H1 (cell line): Measurements from ENCODE around the gene NFIC. TPM values are rescaled to one million over a fixed set of nuclear protein-coding genes. Genes with fewer than 3 reads are reported as not detected.

Experiments used
- CTCF ChIA-PET: fragments of 300-600 bp; sonication (Branson Sonifier 250); formaldehyde crosslinking; loops from one replicate; lab custom pipeline; 2021; ENCODE audit not compliant: partially characterized antibody; lab: Charles Lee
- POLR2A ChIA-PET: fragments of 300-600 bp; sonication (Branson Sonifier 250); formaldehyde crosslinking; loops from one replicate; lab custom pipeline; 2021; ENCODE audit warnings: inconsistent platforms; ENCODE audit not compliant: partially characterized antibody; lab: Charles Lee
- DNase-seq, 2 experiments: peaks; one replicate each; pipeline versions ENCODE4 v3.0.0 to v3.0.0-alpha.2; 2010 to 2022; ENCODE audit warnings: low spot score in 2 of 2, low read depth in 1 of 2, mixed read lengths in 1 of 2
- FAIRE-seq: peaks from 2 replicates; lab custom pipeline; 2011; peaks lifted over from hg19 to GRCh38; lab: Jason Lieb, UNC
- H2AFZ ChIP-seq: 2 replicates; pipeline ENCODE4 v1.8.1; 2012; ENCODE audit warnings: low read length, inconsistent platforms
- H2AK5ac ChIP-seq: 2 replicates; pipeline ENCODE4 v1.6.1; 2013; ENCODE audit warnings: low read depth, low read length
- H2BK120ac ChIP-seq: replicated peaks from 2 replicates; pipeline ENCODE3; 2013; ENCODE audit warnings: low read depth, low read length, inconsistent platforms
- H2BK12ac ChIP-seq: 2 replicates; pipeline ENCODE4 v1.6.1; 2013; ENCODE audit warnings: low read depth, low read length
- H2BK15ac ChIP-seq: 2 replicates; pipeline ENCODE4 v1.6.1; 2013; ENCODE audit warnings: low read length
- H2BK20ac ChIP-seq: 2 replicates; pipeline ENCODE4 v1.6.1; 2013; ENCODE audit warnings: low read length
- H2BK5ac ChIP-seq: 2 replicates; pipeline ENCODE4 v1.6.1; 2013; ENCODE audit warnings: low read depth, low read length
- H3K14ac ChIP-seq: 2 replicates; pipeline ENCODE4 v1.6.1; 2013; ENCODE audit warnings: inconsistent platforms; ENCODE audit not compliant: insufficient read length
- H3K18ac ChIP-seq: 2 replicates; pipeline ENCODE4 v1.6.1; 2013; ENCODE audit warnings: low read length; ENCODE audit errors: extremely low read depth
- H3K23ac ChIP-seq: 2 replicates; pipeline ENCODE4 v1.6.1; 2013; ENCODE audit warnings: inconsistent platforms; ENCODE audit not compliant: insufficient read length
- H3K23me2 ChIP-seq: 2 replicates; pipeline ENCODE4 v1.6.1; 2013; ENCODE audit warnings: low read depth, low read length
- H3K27ac ChIP-seq: 2 replicates; pipeline ENCODE4 v1.6.1; 2011; ENCODE audit warnings: low read depth, low read length, inconsistent platforms
- H3K27me3 ChIP-seq, 4 experiments: replicated peaks in 1 of 4; 1 replicate in 1 of 4; 2 replicates in 3 of 4; pipeline versions ENCODE4 v1.6.1 to v1.8.1; 2011 to 2013; ENCODE audit warnings: low read length in 3 of 4, mild to moderate bottlenecking in 3 of 4, inconsistent platforms in 2 of 4, mixed read lengths in 2 of 4, moderate library complexity in 1 of 4; ENCODE audit not compliant: control insufficient read depth in 3 of 4, insufficient read depth in 3 of 4; ENCODE audit errors: extremely low read depth in 1 of 4
- H3K36me3 ChIP-seq, 4 experiments: 2 replicates each; pipeline versions ENCODE4 v1.6.1 to v1.8.1; 2011 to 2013; ENCODE audit warnings: mild to moderate bottlenecking in 4 of 4, low read length in 3 of 4, moderate library complexity in 2 of 4, control low read depth in 1 of 4, inconsistent platforms in 1 of 4; ENCODE audit not compliant: insufficient read depth in 4 of 4, control insufficient read depth in 2 of 4
- H3K4ac ChIP-seq: replicated peaks from 2 replicates; pipeline ENCODE3; 2013; ENCODE audit warnings: low read length, low read depth, mixed read lengths, inconsistent platforms; ENCODE audit not compliant: insufficient read length
- H3K4me1 ChIP-seq, 4 experiments: replicated peaks in 1 of 4; 1 replicate in 1 of 4; 2 replicates in 3 of 4; pipeline versions ENCODE4 v1.6.1 to v1.8.1; 2011 to 2013; ENCODE audit warnings: low read length in 3 of 4, inconsistent platforms in 2 of 4, mixed read lengths in 1 of 4; ENCODE audit not compliant: insufficient read depth in 4 of 4, control insufficient read depth in 3 of 4
- H3K4me2 ChIP-seq, 2 experiments: 2 replicates each; pipeline versions ENCODE4 v1.6.1 to v1.8.1; 2011 to 2013; ENCODE audit warnings: low read depth in 2 of 2, low read length in 2 of 2, control low read depth in 1 of 2, inconsistent platforms in 1 of 2, mild to moderate bottlenecking in 1 of 2; ENCODE audit not compliant: insufficient read depth in 1 of 2
- H3K4me3 ChIP-seq, 4 experiments: fragments of 200-600, 300-600 bp in 1 of 4; sonication (generic), shearing (Covaris generic), sonication (Bioruptor Twin) in 1 of 4; 2 replicates each; pipeline versions ENCODE4 v1.5.1 to v1.8.1; 2011 to 2016; ENCODE audit warnings: low read length in 4 of 4, low read depth in 3 of 4, control low read depth in 2 of 4, inconsistent platforms in 2 of 4, mild to moderate bottlenecking in 2 of 4, mixed read lengths in 1 of 4, moderate library complexity in 1 of 4; ENCODE audit not compliant: insufficient read depth in 2 of 4; ENCODE audit errors: extremely low read depth in 1 of 4
- H3K56ac ChIP-seq: replicated peaks from 2 replicates; pipeline ENCODE3; 2013; ENCODE audit warnings: low read depth, mild to moderate bottlenecking, mixed read lengths, low read length, inconsistent platforms; ENCODE audit not compliant: insufficient read length
- H3K79me1 ChIP-seq: 2 replicates; pipeline ENCODE4 v1.6.1; 2013; ENCODE audit warnings: low read depth, low read length, control low read depth
- H3K79me2 ChIP-seq, 2 experiments: 2 replicates each; pipeline versions ENCODE4 v1.6.1 to v1.8.1; 2012 to 2013; ENCODE audit warnings: low read length in 2 of 2, mild to moderate bottlenecking in 2 of 2, inconsistent platforms in 1 of 2; ENCODE audit not compliant: insufficient read depth in 2 of 2, control insufficient read depth in 1 of 2
- H3K9ac ChIP-seq, 4 experiments: replicated peaks in 1 of 4; 1 replicate in 1 of 4; 2 replicates in 3 of 4; pipeline versions ENCODE4 v1.6.1 to v1.8.1; 2011 to 2013; ENCODE audit warnings: low read depth in 3 of 4, low read length in 3 of 4, control low read depth in 2 of 4, mild to moderate bottlenecking in 2 of 4, moderate library complexity in 2 of 4, inconsistent platforms in 1 of 4; ENCODE audit errors: extremely low read depth in 1 of 4
- H3K9me3 ChIP-seq, 2 experiments: 2 replicates each; pipeline versions ENCODE4 v1.6.1 to v1.8.1; 2012 to 2013; ENCODE audit warnings: mild to moderate bottlenecking in 2 of 2, moderate library complexity in 2 of 2, control low read depth in 1 of 2, inconsistent platforms in 1 of 2, low read depth in 1 of 2, low read length in 1 of 2, mixed read lengths in 1 of 2; ENCODE audit not compliant: insufficient read depth in 2 of 2
- H4K20me1 ChIP-seq, 2 experiments: replicated peaks in 1 of 2; 2 replicates each; pipeline versions ENCODE3 to v1.8.1; 2011 to 2013; ENCODE audit warnings: inconsistent platforms in 2 of 2, low read length in 2 of 2, mild to moderate bottlenecking in 1 of 2; ENCODE audit not compliant: insufficient read depth in 2 of 2, control insufficient read depth in 1 of 2
- H4K5ac ChIP-seq: 2 replicates; pipeline ENCODE4 v1.6.1; 2013; ENCODE audit warnings: low read length, low read depth, mixed read lengths, inconsistent platforms; ENCODE audit not compliant: insufficient read length
- H4K8ac ChIP-seq: 2 replicates; pipeline ENCODE4 v1.8.0; 2013; ENCODE audit warnings: mild to moderate bottlenecking, moderate library complexity, low read length, inconsistent platforms; ENCODE audit not compliant: insufficient read depth; ENCODE audit errors: extremely low read depth
- H4K91ac ChIP-seq: replicated peaks from 2 replicates; pipeline ENCODE3; 2013; ENCODE audit warnings: low read length, mixed read lengths, inconsistent platforms; ENCODE audit not compliant: insufficient read length
- KDM5A ChIP-seq: fragments of 200-600 bp; IDR thresholded peaks from 2 replicates; pipeline ENCODE4 v1.7.1; 2012; ENCODE audit warnings: mild to moderate bottlenecking, low read length, inconsistent platforms, mixed read lengths
- RAD21 ChIP-seq, 2 experiments: IDR thresholded peaks in 1 of 2; conservative IDR thresholded peaks in 1 of 2; 2 replicates each; pipeline ENCODE4 v1.6.1; 2011; ENCODE audit warnings: low read depth in 2 of 2, low read length in 2 of 2, improper control_type of control experiment in 1 of 2, inconsistent platforms in 1 of 2, mild to moderate bottlenecking in 1 of 2, moderate library complexity in 1 of 2
- WGBS, 2 experiments: shearing (Covaris generic) in 1 of 2; methylation state at CpG; one replicate each; pipeline versions ENCODE4 v1.1.6 to v1.1.7; 2013 to 2015; ENCODE audit warnings: low lambda C conversion rate in 2 of 2, mixed read lengths in 2 of 2, inconsistent platforms in 1 of 2, low coverage in 1 of 2, missing lambda C conversion rate in 1 of 2; ENCODE audit not compliant: insufficient replicate concordance in 2 of 2, insufficient coverage in 1 of 2, insufficient read length in 1 of 2; ENCODE audit errors: extremely low coverage in 1 of 2, missing lambda C conversion rate in 1 of 2; 5-methylcytosine and 5-hydroxymethylcytosine counted together
- polyA plus RNA-seq, 7 experiments: library from polyadenylated mRNA; depleted of rRNA in 3 of 7; stranded (reverse) in 5 of 7; unstranded in 2 of 7; fragments of >200 nt in 5 of 7; fragments of 200-250 nt in 2 of 7; gene quantifications; 1 replicate in 5 of 7; 2 replicates in 1 of 7; 4 replicates in 1 of 7; pipeline versions ENCODE4 v1.2.1 to v1.2.3, GENCODE V29; 2011 to 2013; ENCODE audit warnings: missing spikeins in 2 of 7, mixed read lengths in 2 of 7
- total RNA-seq: library from RNA; stranded (reverse); fragmentation: NEBNext Ultra II Directional; extraction: Animal tissue kit (Norgen Biotek cat#: 25700); gene quantifications from 2 replicates; pipeline ENCODE4 v1.2.1, GENCODE V29; 2021

NFIC gene
- total and polyA plus RNA-seq, 2 of the 8 experiments (the other 6 are each of a cell fraction or from before 2014, with no cell fraction given) = 0.56 to 3.2 TPM

DNA sequence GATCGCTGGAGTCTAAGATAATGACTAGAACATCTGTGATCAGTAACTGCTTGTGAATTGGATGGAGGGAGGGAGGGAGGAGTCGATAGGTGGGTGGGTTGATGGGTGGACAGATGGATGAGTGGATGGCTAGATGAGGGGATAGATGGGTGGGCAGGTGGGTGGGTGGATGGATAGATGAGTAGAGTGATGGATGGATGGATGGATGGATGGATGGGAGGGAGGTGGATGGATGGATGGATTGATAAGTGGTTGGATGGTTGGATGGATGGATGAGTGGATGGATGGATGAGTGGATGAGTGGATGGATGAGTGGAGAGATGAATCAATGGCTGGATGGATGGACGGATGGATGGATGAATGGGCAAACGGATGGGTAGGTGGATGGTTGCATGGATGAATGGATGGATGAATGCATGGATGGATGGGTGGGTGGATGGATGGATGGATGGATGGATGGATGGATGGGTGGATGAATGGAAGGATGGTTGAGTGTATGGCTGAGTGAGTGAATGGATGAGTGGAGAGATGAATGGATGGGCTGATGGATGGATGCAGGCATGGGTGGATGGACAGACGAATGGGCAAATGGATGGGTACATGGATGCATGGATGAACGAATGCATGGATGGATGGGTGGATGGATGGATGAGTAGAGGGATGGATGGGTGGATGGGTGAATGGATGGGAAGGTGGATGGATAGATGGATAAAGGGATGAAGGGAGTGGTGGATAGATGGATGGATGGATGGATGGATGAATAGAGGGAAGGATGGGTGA is 44.0 kb upstream of the NFIC start:
- ChIA-PET POLR2A (no interaction called here), CTCF (interaction anchor here (0.9 to 1.6 kb wide), 2 partner anchors 35 to 143 kb away, joined by 3 to 4 read pairs; no protein-coding TSS in a partner anchor)
- Histone ChIP-seq H2BK5ac (no peak overlapping the region), H4K5ac (no peak overlapping the region), H3K18ac (no peak overlapping the region), H3K36me3 (no peaks in the 10 kb centered on the region), H2AK5ac (no peak overlapping the region), H3K9me3 (no peaks in the 10 kb centered on the region), H3K23me2 (peaks cover 11% of the 10 kb centered on the region; the same call in 1 of the 2 replicates), H2BK15ac (no peak overlapping the region), H3K4me3 (no peak overlapping the region), H4K8ac (no peak overlapping the region), H2AFZ (no peak overlapping the region), H3K79me1 (no peaks in the 10 kb centered on the region), H3K23ac (no peak overlapping the region), H3K9ac (no peak overlapping the region; a peak in 1 of 7 replicates), H3K4ac (no peak overlapping the region), H3K4me2 (no peak overlapping the region), H3K27ac (no peak overlapping the region), H4K20me1 (peaks cover 0 to 8% of the 10 kb centered on the region in 2 experiments), H3K4me1 (no peaks in the 10 kb centered on the region), H3K27me3 (no peaks in the 10 kb centered on the region; a peak in 1 of 7 replicates), H3K79me2 (no peaks in the 10 kb centered on the region), H4K91ac (no peak overlapping the region), H3K14ac (no peak overlapping the region), H2BK20ac (no peak overlapping the region), H3K56ac (peak overlapping the region; percentile 77), H2BK120ac (no peak overlapping the region), H2BK12ac (no peak overlapping the region)
- no peak for DNase-seq
- TF ChIP-seq KDM5A (no peak), RAD21 (IDR thresholded peaks at IDR 0.05 in 1 of 2, conservative IDR thresholded peaks at IDR 0.05 in 1 of 2; ENCODE audit: low read depth in 2 of 2, low read length in 2 of 2) (no peak)
- FAIRE-seq = no peak
- 81% methylated on average over 5 of the region's 6 CpGs; no CpG with 5 or more reads in 1 of the 2 experiments for WGBS, 2 experiments
